ENCODE results near the gene F12.

DNA sequence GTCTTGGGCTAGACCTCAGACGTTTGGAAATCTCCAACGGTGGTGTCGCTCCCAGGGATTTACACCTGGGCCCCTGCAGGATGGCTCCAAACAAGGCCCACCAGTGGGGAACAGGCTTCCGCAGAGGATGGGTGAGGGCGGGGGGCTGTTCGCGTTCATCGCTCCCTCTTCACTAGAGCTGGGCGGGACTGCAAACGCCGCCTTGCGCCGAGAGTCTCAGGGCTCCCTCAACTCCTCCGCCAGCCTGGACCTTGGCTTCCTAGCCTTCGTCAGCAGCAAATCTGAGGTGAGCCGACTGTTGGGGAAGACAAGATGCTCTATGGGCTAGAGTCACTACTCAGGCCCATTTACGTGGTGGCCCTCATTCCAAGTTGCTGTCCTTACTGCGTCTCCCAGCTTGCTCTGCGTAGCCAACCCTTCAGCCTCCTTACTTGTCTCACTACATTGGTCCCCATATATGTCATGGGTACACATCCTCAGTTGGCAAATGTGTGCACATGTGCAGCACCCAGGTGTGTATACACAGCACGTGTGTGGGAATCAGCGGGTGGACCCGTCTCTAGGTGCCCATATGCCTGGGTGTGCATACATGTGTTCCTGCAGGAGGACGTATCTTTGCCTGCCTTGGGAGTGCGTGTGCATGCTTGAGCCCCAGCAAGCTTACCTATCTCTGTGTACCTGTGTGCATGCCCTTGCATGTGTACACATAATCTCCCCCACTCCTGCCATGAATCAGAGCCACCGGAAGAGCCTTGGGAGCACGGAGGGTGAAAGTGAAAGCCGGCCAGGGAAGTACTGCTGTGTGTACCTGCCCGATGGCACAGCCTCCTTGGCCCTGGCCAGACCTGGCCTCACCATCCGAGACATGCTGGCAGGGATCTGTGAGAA lies 41.1 kb downstream of the F12 start:
- TF ChIP-seq, protein P1, sequence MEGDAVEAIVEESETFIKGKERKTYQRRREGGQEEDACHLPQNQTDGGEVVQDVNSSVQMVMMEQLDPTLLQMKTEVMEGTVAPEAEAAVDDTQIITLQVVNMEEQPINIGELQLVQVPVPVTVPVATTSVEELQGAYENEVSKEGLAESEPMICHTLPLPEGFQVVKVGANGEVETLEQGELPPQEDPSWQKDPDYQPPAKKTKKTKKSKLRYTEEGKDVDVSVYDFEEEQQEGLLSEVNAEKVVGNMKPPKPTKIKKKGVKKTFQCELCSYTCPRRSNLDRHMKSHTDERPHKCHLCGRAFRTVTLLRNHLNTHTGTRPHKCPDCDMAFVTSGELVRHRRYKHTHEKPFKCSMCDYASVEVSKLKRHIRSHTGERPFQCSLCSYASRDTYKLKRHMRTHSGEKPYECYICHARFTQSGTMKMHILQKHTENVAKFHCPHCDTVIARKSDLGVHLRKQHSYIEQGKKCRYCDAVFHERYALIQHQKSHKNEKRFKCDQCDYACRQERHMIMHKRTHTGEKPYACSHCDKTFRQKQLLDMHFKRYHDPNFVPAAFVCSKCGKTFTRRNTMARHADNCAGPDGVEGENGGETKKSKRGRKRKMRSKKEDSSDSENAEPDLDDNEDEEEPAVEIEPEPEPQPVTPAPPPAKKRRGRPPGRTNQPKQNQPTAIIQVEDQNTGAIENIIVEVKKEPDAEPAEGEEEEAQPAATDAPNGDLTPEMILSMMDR (conservative IDR thresholded peaks at IDR 0.05 in 1 of 2, IDR thresholded peaks at IDR 0.05 in 1 of 2; ENCODE audit: low read depth in 1 of 2, low read length in 2 of 2), result no peak
- no peak for TF ChIP-seq EZH2 (IDR thresholded peaks at IDR 0.05; ENCODE audit: low read length, missing control alignments)

Data from fibroblast of lung (primary cell).